Testis (tissue), 3 donors: ENCODE measurements around the gene HDGFL2. TPM values are rescaled to one million over a fixed set of nuclear protein-coding genes. Genes with fewer than 3 reads are reported as not detected.

Source experiments
- DNase-seq: peaks from one replicate; pipeline ENCODE4 v3.0.0-alpha.2; 2019
- H3K27ac ChIP-seq, 2 donors: fragments of 200-600 bp; sonication (generic); one replicate each; pipeline ENCODE4 v1.5.1; 2019
- H3K27me3 ChIP-seq: fragments of 200-600 bp; sonication (generic); one replicate; pipeline ENCODE4 v1.5.1; 2019
- H3K36me3 ChIP-seq: fragments of 200-600 bp; sonication (generic); one replicate; pipeline ENCODE4 v1.5.1; 2017; ENCODE audit warnings: low read depth; ENCODE audit errors: missing control alignments
- H3K4me1 ChIP-seq: fragments of 200-600 bp; sonication (generic); one replicate; pipeline ENCODE4 v1.5.1; 2019
- H3K4me3 ChIP-seq, 2 donors: fragments of 200-600 bp; sonication (generic); one replicate each; pipeline ENCODE4 v1.5.1; 2017 to 2019
- H3K9me3 ChIP-seq: fragments of 200-600 bp; sonication (generic); one replicate; pipeline ENCODE4 v1.5.1; 2017
- CTCF ChIP-seq, 3 experiments: fragments of 450-650 bp in 2 of 3; fragments of 200-600 bp in 1 of 3; sonication (generic) in 1 of 3; IDR thresholded peaks; one replicate each; pipeline ENCODE4 v1.5.1; 2016 to 2019; ENCODE audit warnings: antibody characterized with exemption in 3 of 3, mild to moderate bottlenecking in 2 of 3, moderate library complexity in 1 of 3
- POLR2A ChIP-seq: fragments of 450-650 bp; IDR thresholded peaks from one replicate; pipeline ENCODE4 v1.6.1; 2017; ENCODE audit warnings: antibody characterized with exemption, mild to moderate bottlenecking, moderate library complexity
- whole genome bisulfite sequencing, 2 donors: methylation state at CpG; one replicate each; pipeline ENCODE4 v1.1.5; 2018; 5-methylcytosine and 5-hydroxymethylcytosine counted together
- intact Hi-C: fragments of 100-400 bp; cut with DNase I; formaldehyde crosslinking; loops from one replicate; pipeline ENCODE4 v1.15.1; 2023; ENCODE audit warnings: low total_unique reads
- polyA plus RNA-seq: library from polyadenylated mRNA; stranded (reverse); fragments of 350-450 nt; fragmentation: Illumina TruSeq; extraction: RNeasy Lipid Tissue Mini Kit (QIAGEN cat#74804); gene quantifications from one replicate; pipeline ENCODE4 v1.2.3, GENCODE V29; 2014; ENCODE audit warnings: low read depth, low replicate concordance; ENCODE audit not compliant: insufficient read depth
- total RNA-seq, 2 donors: library from RNA; depleted of rRNA; stranded (reverse); fragments of >200 nt; gene quantifications; one replicate each; pipeline ENCODE4 v1.2.3, GENCODE V29; 2016

HDGFL2 gene
- total and polyA plus RNA-seq, 3 donors from 2014 or later = 81.4 to 141 (median 95.8) TPM

GRCh38 chr19:4493104-4493928 lies 21.2 kb downstream of the HDGFL2 start:
- intact Hi-C loops = no loop called here
- 74% methylated on average over 20 to 41 of the region's 41 CpGs for whole genome bisulfite sequencing, 2 donors
- H3K4me3 ChIP-seq = peak overlapping the region in 1 of 2 donors; percentile 29

GRCh38 chr19:4493929-4494690 lies 22.0 kb downstream of the HDGFL2 start:
- H3K27ac ChIP-seq = no peak overlapping the region
- TF ChIP-seq POLR2A (no peak), CTCF (IDR thresholded peaks at IDR 0.05) (no peak)
- intact Hi-C loops = no loop called here
- peak overlapping the region in 1 of 2 donors; percentile 29 for H3K4me3 ChIP-seq
- WGBS, 2 donors = 66 to 84% methylated on average over 40 to 61 of the region's 61 CpGs
- DNase-seq = no peak
- H3K27me3 ChIP-seq = no peaks in the 10 kb centered on the region
- no peaks in the 10 kb centered on the region for H3K36me3 ChIP-seq
- no peaks in the 10 kb centered on the region for H3K4me1 ChIP-seq
- H3K9me3 ChIP-seq = no peaks in the 10 kb centered on the region

More at GRCh38 chr19:4493104-4493928, 21.2 kb downstream of the HDGFL2 start:
- TF ChIP-seq CTCF (IDR thresholded peaks at IDR 0.05) (no peak), POLR2A (no peak)
- Histone ChIP-seq H3K9me3 (no peaks in the 10 kb centered on the region), H3K36me3 (no peaks in the 10 kb centered on the region), H3K4me1 (no peaks in the 10 kb centered on the region), H3K27me3 (no peaks in the 10 kb centered on the region), H3K27ac (no peak overlapping the region)
- DNase-seq = no peak

- H3K4me3 ChIP-seq = no peak overlapping the region
- no peak overlapping the region for H3K27ac ChIP-seq
- H3K4me1 ChIP-seq = no peaks in the 10 kb centered on the region
- TF ChIP-seq CTCF (IDR thresholded peaks at IDR 0.05) (no peak), POLR2A (no peak)
- intact Hi-C loops = no loop called here
- no peaks in the 10 kb centered on the region for H3K27me3 ChIP-seq
- no peaks in the 10 kb centered on the region for H3K9me3 ChIP-seq
- WGBS, 2 donors = 79 to 82% methylated on average over 8 of the region's 8 CpGs
- no peak for DNase-seq
- no peaks in the 10 kb centered on the region for H3K36me3 ChIP-seq
Measured at GRCh38 chr19:4494691-4495064, 22.6 kb downstream of the HDGFL2 start.

GRCh38 chr19:4495471-4495870 lies 23.4 kb downstream of the HDGFL2 start:
- DNase-seq = no peak
- Histone ChIP-seq H3K27me3 (no peaks in the 10 kb centered on the region), H3K36me3 (no peaks in the 10 kb centered on the region), H3K4me3 (no peak overlapping the region), H3K4me1 (no peaks in the 10 kb centered on the region), H3K27ac (no peak overlapping the region), H3K9me3 (no peaks in the 10 kb centered on the region)
- intact Hi-C loops = no loop called here
- TF ChIP-seq CTCF (IDR thresholded peaks at IDR 0.05) = no peak
- TF ChIP-seq POLR2A = no peak
- WGBS, 2 donors = 83 to 94% methylated on average over 11 to 12 of the region's 12 CpGs
